Ovary (tissue), 9 donors: ENCODE measurements around the gene ZFP92. TPM values are rescaled to one million over a fixed set of nuclear protein-coding genes. Genes with fewer than 3 reads are reported as not detected.

Source experiments
- DNase-seq, 5 donors: peaks; one replicate each; pipeline ENCODE4 v3.0.0-alpha.2; 2019 to 2020
- H3K27ac ChIP-seq, 2 donors: fragments of 200-600 bp; one replicate each; pipeline versions ENCODE4 v1.5.1 to v1.8.0; 2019 to 2022
- H3K27me3 ChIP-seq: fragments of 200-600 bp; one replicate; pipeline ENCODE4 v1.8.0; 2022
- H3K36me3 ChIP-seq: fragments of 200-600 bp; sonication (generic); one replicate; pipeline ENCODE4 v1.5.1; 2019
- H3K4me1 ChIP-seq: one replicate; pipeline ENCODE4 v1.8.1; 2013; ENCODE audit warnings: mild to moderate bottlenecking, moderate library complexity; ENCODE audit not compliant: insufficient read depth
- H3K4me3 ChIP-seq: fragments of 200-600 bp; sonication (generic); one replicate; pipeline ENCODE4 v1.5.1; 2017
- H3K9me3 ChIP-seq, 2 donors: fragments of 200-600 bp in 1 of 2; sonication (generic) in 1 of 2; one replicate each; pipeline versions ENCODE4 v1.5.1 to v1.8.1; 2013 to 2019; ENCODE audit warnings: mild to moderate bottlenecking in 1 of 2, moderate library complexity in 1 of 2
- CTCF ChIP-seq, 3 donors: fragments of 450-650 bp in 2 of 3; fragments of 200-600 bp in 1 of 3; IDR thresholded peaks; one replicate each; pipeline versions ENCODE4 v1.5.1 to v1.8.0; 2016 to 2022; ENCODE audit warnings: antibody characterized with exemption in 3 of 3, mild to moderate bottlenecking in 1 of 3
- EP300 ChIP-seq: sonication (generic); formaldehyde crosslinking; IDR thresholded peaks from one replicate; pipeline ENCODE4 v1.6.1; 2017; ENCODE audit warnings: antibody characterized with exemption
- POLR2A ChIP-seq: fragments of 450-650 bp; IDR thresholded peaks from one replicate; pipeline ENCODE4 v1.6.1; 2017; ENCODE audit warnings: antibody characterized with exemption, mild to moderate bottlenecking, moderate library complexity
- WGBS, 3 donors: extraction: QIAGEN DNeasy Blood & Tissue Kit in 1 of 3; methylation state at CpG; one replicate each; pipeline versions ENCODE4 v1.1.5 to v1.1.7; 2013 to 2017; 5-methylcytosine and 5-hydroxymethylcytosine counted together
- intact Hi-C, 4 donors: fragments of 100-400 bp; cut with DNase I; formaldehyde crosslinking; loops; one replicate each; pipeline versions ENCODE4 v1.11.0 to v1.15.1; 2022 to 2023
- polyA plus RNA-seq, 2 donors: library from polyadenylated mRNA; stranded (reverse); fragments of 200-250 nt in 1 of 2; fragments of 350-450 nt in 1 of 2; fragmentation: Illumina TruSeq in 1 of 2; extraction: RNeasy Lipid Tissue Mini Kit (QIAGEN cat#74804) in 1 of 2; gene quantifications; one replicate each; pipeline ENCODE4 v1.2.3, GENCODE V29; 2013 to 2014
- total RNA-seq, 7 donors: library from RNA; depleted of rRNA in 2 of 7; stranded (reverse); fragments of >200 nt in 2 of 7; fragmentation: NEBNext Ultra II Directional in 3 of 7; extraction: Animal tissue kit (Norgen Biotek cat#: 25700) in 3 of 7; gene quantifications; one replicate each; pipeline versions ENCODE4 v1.1.0 to v1.2.4, GENCODE V29; 2016 to 2023
- donor health status: DM: no; HTN: no; CAD: no; lungs with moderate emphysema.
- donor health status: DM: no; HTN: no; CAD: no.
- donor health status: Bipolar disorder and iron deficiency.
- donor health status: DM: yes; HTN: yes; CAD: no.
- donor health status: DM: no; HTN: no; CAD: no.
- donor health status: DM: yes; HTN: yes; CAD: no.

Gene ZFP92
- total and polyA plus RNA-seq, 9 donors: 2.7 to 9.4 (median 3.9) TPM

DNA sequence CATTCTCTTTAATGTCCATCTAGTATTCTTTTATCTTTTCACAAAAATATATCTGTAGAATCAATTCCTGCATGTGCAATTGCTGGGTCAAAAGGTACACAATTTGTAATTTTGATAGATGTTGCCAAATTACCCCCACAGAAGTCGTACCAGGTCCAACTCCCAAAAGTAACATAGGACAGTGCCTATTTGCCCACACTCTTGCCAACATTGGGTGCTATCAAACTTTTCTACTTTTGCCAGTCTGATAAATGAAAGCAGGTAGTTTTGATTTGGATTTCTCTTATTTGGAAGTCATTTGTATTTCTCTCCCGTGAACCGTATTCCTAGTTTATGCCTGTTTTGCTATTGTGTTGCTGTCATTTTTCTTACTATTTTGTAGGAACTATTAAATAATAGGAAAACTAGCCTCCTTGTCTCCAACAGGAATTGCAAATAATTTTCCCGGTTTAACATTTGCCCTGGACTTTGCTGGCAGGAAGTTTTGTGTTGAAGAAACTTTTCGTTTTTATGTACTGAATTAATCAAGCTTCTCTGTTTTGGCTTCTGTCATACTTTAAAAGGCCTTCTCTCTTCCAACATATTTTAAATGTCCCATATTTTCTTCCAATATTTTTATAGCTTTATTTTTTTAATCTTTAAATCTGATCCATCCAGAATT lies 44.3 kb upstream of the ZFP92 start:
- 40 to 52% (median 46%) methylated on average over 5 of the region's 5 CpGs for WGBS, 3 donors
- intact Hi-C loops: no loop called here
- Histone ChIP-seq H3K27me3 (no peaks in the 10 kb centered on the region), H3K27ac (no peak overlapping the region), H3K9me3 (no peaks in the 10 kb centered on the region), H3K4me1 (peaks cover 10% of the 10 kb centered on the region), H3K4me3 (no peak overlapping the region), H3K36me3 (no peaks in the 10 kb centered on the region)
- DNase-seq: no peak
- TF ChIP-seq EP300: no peak
- no peak for TF ChIP-seq CTCF (IDR thresholded peaks at IDR 0.05)
- no peak for TF ChIP-seq POLR2A

DNA sequence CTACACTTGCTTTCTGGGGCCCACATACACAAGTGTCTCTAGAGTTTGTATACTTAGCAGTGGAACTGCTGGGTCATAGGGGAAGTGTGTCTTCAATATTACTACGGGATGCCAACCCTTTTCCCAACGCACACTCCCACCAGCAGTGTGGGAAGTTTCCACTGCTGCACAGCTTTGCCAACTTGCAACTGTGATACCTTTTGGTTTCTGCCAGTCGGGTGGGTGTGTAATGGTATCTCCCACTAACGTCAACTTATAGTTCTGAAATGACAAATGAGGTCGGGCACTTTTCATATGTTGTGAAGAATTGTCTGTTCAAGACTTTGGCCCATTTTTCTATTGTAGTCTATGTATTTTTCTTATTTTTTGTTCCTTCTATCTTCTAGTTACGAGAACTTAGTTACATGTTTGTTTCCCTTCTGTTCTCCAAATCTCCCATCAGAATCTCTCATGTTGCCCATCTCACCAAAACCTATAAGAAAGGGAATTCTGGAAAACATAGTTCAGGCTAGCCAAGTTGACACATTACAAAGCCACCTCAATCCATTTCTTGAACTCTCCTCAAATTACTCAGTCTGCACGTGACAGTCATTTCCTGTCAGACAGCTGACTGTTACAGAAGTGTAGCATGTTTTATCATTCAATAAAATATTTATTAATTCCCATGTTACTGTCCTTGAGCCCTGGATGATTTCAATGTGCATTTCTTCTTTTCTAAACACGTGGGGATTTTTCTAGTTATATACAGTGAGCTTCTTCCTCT lies 40.8 kb upstream of the ZFP92 start:
- H3K36me3 ChIP-seq: no peaks in the 10 kb centered on the region
- no peak overlapping the region for H3K4me3 ChIP-seq
- H3K27me3 ChIP-seq: no peaks in the 10 kb centered on the region
- peaks cover 11% of the 10 kb centered on the region for H3K4me1 ChIP-seq
- no peak for DNase-seq
- intact Hi-C loops: no loop called here
- no peaks in the 10 kb centered on the region for H3K9me3 ChIP-seq
- H3K27ac ChIP-seq: peak overlapping the region in 1 of 2 donors; percentile 17
- WGBS, 3 donors: 37 to 57% (median 39%) methylated on average over 8 of the region's 8 CpGs
- TF ChIP-seq CTCF (IDR thresholded peaks at IDR 0.05): no peak
- no peak for TF ChIP-seq EP300
- no peak for TF ChIP-seq POLR2A

DNA sequence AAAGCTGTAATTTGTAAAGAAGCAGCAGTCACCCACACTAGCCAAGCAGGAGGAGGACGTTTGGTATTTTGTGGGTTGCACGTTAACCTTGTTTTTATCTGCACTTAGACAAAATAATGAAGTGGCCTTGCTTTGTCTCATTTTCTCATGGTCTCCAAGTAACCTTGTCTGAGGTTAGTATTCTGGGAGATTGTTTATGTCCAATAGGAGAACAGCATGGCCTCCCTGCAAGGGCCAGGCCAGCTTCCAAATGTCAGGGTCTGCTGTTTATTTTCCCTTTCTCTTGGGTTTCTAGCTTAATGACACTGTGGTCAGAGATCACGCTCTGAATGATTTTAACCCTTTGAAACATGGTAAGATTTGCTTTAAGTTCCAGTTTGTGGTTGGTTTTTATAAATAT lies 40.0 kb upstream of the ZFP92 start:
- peak overlapping the region in 1 of 2 donors; percentile 41 for H3K27ac ChIP-seq
- peaks cover 11% of the 10 kb centered on the region for H3K4me1 ChIP-seq
- peak in 3 of 5 donors; percentile 42 to 69 (median 57) for DNase-seq
- intact Hi-C loops: no loop called here
- no peaks in the 10 kb centered on the region for H3K9me3 ChIP-seq
- TF ChIP-seq EP300 (no peak), CTCF (IDR thresholded peaks at IDR 0.05) (no peak), POLR2A (no peak)
- H3K27me3 ChIP-seq: no peaks in the 10 kb centered on the region
- WGBS, 3 donors: 2 to 11% (median 6%) methylated on average over 3 of the region's 3 CpGs
- H3K36me3 ChIP-seq: no peaks in the 10 kb centered on the region
- no peak overlapping the region for H3K4me3 ChIP-seq

DNA sequence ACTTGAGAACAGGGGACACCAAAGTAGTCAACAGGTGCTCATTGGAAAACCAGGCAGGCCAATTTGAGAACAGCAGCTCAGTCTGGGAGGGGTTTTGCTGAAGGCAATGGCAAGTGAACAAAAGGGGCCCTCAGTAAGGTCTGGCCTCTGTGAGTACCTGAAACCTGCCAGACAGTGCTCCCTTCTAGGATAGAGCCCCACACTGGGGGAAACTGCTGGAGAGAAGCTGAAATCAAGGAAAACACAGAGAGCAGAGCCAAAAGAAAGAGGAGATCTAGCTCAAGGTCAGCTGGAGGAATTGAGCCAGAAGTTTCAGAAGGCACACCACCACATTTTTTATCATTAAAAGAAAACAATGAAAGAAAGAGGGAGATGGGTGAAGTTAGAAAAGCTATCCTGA lies 38.3 kb upstream of the ZFP92 start:
- H3K27ac ChIP-seq: peak overlapping the region in 1 of 2 donors; percentile 41

More for the DNA sequence above, 38.3 kb upstream of the ZFP92 start:
- Histone ChIP-seq H3K9me3 (no peaks in the 10 kb centered on the region), H3K4me1 (peaks cover 11% of the 10 kb centered on the region), H3K27me3 (no peaks in the 10 kb centered on the region), H3K36me3 (no peaks in the 10 kb centered on the region), H3K4me3 (no peak overlapping the region)
- no peak for DNase-seq
- intact Hi-C loops: no loop called here
- no peak for TF ChIP-seq POLR2A
- no peak for TF ChIP-seq EP300
- TF ChIP-seq CTCF (IDR thresholded peaks at IDR 0.05): no peak
